Thymus (tissue), 11 donors: ENCODE data around the gene RASAL1. TPM values are rescaled to one million over a fixed set of nuclear protein-coding genes. Genes with fewer than 3 reads are reported as not detected.

Experiments
- DNase-seq, 9 donors: peaks; one replicate each; pipeline ENCODE4 v3.0.0-alpha.2; 2013; ENCODE audit warnings: low spot score in 9 of 9, low read depth in 6 of 9, missing footprints in 1 of 9
- H3K27ac ChIP-seq, 2 donors: one replicate each; pipeline ENCODE4 v1.5.1; 2013; ENCODE audit warnings: control low read depth in 1 of 2, low read depth in 1 of 2, low read length in 1 of 2, mild to moderate bottlenecking in 1 of 2, moderate library complexity in 1 of 2
- H3K27me3 ChIP-seq, 2 donors: one replicate each; pipeline ENCODE4 v1.5.1; 2013; ENCODE audit warnings: low read length in 1 of 2; ENCODE audit not compliant: control insufficient read depth in 2 of 2, insufficient read depth in 1 of 2
- H3K36me3 ChIP-seq, 2 donors: one replicate each; pipeline ENCODE4 v1.5.1; 2013; ENCODE audit warnings: low read length in 1 of 2, mild to moderate bottlenecking in 1 of 2, moderate library complexity in 1 of 2; ENCODE audit not compliant: control insufficient read depth in 2 of 2, insufficient read depth in 2 of 2
- H3K4me1 ChIP-seq, 2 donors: one replicate each; pipeline ENCODE4 v1.5.1; 2013; ENCODE audit warnings: low read length in 2 of 2; ENCODE audit not compliant: control insufficient read depth in 2 of 2, insufficient read depth in 2 of 2
- H3K4me3 ChIP-seq, 2 donors: one replicate each; pipeline ENCODE4 v1.5.1; 2013; ENCODE audit warnings: low read length in 2 of 2, control low read depth in 1 of 2, mild to moderate bottlenecking in 1 of 2
- H3K9me3 ChIP-seq, 2 donors: one replicate each; pipeline ENCODE4 v1.5.1; 2013; ENCODE audit warnings: low read length in 1 of 2, mild to moderate bottlenecking in 1 of 2; ENCODE audit not compliant: control insufficient read depth in 2 of 2, insufficient read depth in 1 of 2
- WGBS: extraction: QIAGEN DNeasy Blood & Tissue Kit; methylation state at CpG from one replicate; pipeline ENCODE4 v1.1.7; 2013; 5-methylcytosine and 5-hydroxymethylcytosine counted together
- polyA plus RNA-seq: library from polyadenylated mRNA; stranded (reverse); fragments of 200-250 nt; gene quantifications from one replicate; pipeline ENCODE4 v1.2.3, GENCODE V29; 2013
- total RNA-seq: library from RNA; stranded (reverse); fragments of 120-200 nt; gene quantifications from one replicate; pipeline ENCODE4 v1.2.4, GENCODE V29; 2013
- donor health status: healthy.

The RASAL1 gene
- total and polyA plus RNA-seq, 2 donors: 1.7 to 3.7 TPM

DNA sequence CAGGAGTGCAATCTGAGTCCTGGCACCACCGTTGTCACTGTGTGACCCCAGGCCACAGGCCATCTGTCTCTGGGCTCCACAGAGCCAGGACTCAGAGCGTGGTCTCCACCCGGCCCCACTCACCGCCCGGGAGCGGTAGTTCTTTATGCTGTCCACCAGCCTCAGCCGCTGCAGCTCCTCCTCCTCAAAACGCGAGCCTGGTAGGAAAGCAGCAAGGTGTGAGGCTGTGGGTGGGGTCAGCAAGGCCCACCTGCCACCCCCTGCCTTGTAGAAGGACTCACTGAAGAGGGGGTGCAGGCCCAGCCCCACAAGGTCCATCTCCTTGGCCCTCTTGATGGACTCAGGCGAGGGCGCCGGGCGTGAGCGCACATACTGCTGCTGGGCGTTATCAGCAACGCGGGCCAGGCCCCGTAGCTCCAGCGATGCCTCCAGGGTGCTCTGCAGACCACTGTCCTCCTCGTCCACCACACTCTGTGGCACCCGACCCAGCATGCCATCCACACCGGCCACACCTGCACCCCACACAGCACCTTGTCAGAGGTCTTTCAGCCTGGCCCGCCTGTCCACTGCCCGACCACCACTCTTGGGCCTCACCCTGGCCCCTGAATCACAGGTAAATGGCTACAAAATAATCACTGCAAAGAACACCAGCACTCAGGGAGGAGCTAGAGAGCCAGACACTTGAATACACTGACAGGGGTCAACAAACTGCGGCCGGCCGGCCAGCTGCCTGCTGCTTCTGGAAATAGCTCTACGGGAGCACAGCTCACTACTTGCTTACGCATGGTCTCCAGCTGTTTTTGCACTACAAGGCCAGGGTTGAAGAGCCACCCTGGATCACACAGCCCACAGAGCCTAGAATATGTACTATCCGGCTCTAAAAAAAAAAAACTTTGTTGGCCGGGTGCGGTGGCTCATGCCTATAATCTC is 30.2 kb upstream of the RASAL1 start:
- no peak for DNase-seq
- H3K4me3 ChIP-seq: no peak overlapping the region
- H3K27me3 ChIP-seq: no peaks in the 10 kb centered on the region
- 97% methylated on average over 32 of the region's 32 CpGs for WGBS
- H3K4me1 ChIP-seq: no peaks in the 10 kb centered on the region
- H3K36me3 ChIP-seq: peaks cover 87 to 89% of the 10 kb centered on the region in 2 donors
- H3K27ac ChIP-seq: no peak overlapping the region
- no peaks in the 10 kb centered on the region for H3K9me3 ChIP-seq

DNA sequence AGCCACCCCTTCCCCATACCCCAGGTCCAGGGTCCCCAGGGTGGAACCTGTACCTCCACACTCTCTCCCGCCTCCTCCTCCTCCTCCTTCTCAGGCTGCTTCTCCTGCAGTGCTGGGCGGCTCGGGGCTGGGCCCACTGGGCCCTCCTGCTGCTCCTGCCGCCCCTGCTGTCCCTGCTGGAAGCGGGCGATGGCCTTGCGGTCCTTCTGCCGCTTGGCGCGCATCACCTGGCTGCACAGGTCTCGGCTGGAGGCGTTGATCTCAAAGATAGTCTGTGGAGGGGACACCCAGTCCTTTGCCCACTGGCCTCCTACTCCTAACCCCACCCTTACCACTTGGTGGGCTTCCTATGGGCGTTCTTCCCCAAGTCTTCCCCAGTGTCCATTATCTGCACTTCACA is 28.5 kb upstream of the RASAL1 start:
- Histone ChIP-seq H3K4me3 (no peak overlapping the region), H3K36me3 (peaks cover 80 to 89% of the 10 kb centered on the region in 2 donors), H3K9me3 (no peaks in the 10 kb centered on the region), H3K4me1 (no peaks in the 10 kb centered on the region), H3K27ac (no peak overlapping the region), H3K27me3 (no peaks in the 10 kb centered on the region)
- WGBS: 97% methylated on average over 13 of the region's 13 CpGs
- DNase-seq: no peak

DNA sequence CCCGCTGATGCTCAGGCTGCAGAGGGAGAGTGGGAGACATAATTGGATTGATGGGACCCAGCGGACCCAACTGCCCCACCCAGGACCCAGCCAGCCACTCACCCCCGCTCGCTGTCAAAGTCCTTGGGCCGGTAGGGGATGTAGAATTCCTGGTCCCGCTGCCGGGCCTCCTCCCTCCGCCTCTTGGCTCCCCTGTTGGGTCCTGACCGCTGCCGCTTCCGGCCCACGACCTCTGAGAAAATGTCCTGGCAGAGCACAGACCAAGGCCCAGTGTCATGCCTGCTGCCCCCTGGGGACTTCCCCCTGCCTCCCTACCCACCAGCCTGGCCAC is 27.4 kb upstream of the RASAL1 start:
- Histone ChIP-seq H3K27ac (no peak overlapping the region), H3K4me1 (no peaks in the 10 kb centered on the region), H3K9me3 (no peaks in the 10 kb centered on the region), H3K36me3 (peaks cover 81 to 89% of the 10 kb centered on the region in 2 donors), H3K27me3 (no peaks in the 10 kb centered on the region), H3K4me3 (no peak overlapping the region)
- DNase-seq: no peak
- 98% methylated on average over 12 of the region's 12 CpGs for whole genome bisulfite sequencing

DNA sequence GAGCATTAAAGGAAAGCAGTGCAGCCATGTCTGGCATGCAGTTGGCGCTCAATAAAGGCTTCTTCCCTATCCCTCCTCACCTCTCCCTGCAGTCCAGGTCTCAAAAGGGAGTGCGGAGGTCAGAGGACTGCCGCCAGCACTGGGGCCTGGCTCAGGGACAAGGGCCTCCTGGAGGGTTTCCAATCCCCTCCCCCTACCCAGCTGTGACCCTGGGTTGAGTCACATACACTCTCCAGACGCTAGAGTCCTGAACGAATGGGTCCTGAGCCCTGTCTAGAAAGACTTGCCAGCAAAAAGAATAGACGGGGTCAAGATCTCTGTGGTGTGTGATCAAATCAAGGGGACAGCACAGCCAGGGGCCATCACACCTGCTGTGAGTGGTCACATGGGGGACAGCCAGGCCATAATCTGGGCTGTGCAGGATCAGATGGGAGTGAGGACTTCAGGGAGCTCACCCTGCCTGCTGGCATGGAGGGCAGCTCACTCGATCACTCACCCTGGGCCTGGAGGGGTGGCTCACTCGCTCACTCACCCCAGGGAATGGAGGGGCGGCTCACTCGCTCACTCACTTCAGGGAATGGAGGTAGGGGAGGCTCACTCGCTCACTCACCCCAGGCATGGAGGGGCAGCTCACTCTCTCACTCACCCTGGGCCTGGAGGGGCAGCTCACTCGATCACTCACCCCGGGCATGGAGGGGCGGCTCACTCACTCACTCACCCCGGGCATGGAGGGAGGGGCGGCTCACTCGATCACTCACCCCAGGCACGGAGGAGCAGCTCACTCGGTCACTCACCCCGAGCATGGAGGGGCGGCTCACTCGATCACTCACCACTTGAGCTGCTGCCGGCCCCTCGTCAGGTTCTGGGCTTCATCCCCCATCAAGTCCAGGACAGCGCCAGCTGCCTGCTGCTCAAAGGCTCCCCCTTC is 26.8 kb upstream of the RASAL1 start:
- no peak for DNase-seq

DNA sequence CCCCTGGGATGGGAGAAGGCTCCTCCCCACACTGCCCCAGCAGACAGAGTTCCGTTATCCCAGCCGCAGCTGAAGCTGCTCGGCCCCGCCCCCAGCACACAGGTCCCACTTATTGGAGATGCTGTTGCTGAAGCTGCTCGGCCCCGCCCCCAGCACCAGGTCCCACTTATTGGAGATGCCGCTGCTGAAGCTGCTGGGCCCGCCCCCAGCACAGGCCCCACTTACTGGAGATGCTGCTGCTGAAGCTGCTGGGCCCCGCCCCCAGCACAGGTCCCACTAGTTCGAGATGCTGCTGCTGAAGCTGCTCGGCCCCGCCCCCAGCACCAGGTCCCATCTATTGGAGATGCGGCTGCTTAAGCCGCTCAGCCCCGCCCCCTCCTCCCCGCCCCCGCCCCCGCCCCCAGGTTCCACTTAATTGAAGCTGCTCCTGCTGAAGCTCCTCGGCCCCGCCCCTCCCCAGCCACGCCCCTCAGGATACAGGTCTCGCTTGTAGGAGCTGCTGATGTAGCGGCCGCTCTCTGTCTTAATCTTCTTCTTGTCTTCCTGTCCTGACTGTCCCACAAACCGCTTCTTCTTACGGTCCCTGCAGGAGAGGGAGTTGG is 26.0 kb upstream of the RASAL1 start:
- 96% methylated on average over 26 of the region's 26 CpGs for WGBS
- H3K4me1 ChIP-seq: no peaks in the 10 kb centered on the region

More for the DNA sequence above, 26.8 kb upstream of the RASAL1 start:
- Histone ChIP-seq H3K4me3 (no peak overlapping the region), H3K27ac (no peak overlapping the region), H3K4me1 (no peaks in the 10 kb centered on the region), H3K36me3 (peaks cover 76 to 89% of the 10 kb centered on the region in 2 donors), H3K9me3 (no peaks in the 10 kb centered on the region), H3K27me3 (no peaks in the 10 kb centered on the region)
- WGBS: 97% methylated on average over 25 of the region's 25 CpGs

DNA sequence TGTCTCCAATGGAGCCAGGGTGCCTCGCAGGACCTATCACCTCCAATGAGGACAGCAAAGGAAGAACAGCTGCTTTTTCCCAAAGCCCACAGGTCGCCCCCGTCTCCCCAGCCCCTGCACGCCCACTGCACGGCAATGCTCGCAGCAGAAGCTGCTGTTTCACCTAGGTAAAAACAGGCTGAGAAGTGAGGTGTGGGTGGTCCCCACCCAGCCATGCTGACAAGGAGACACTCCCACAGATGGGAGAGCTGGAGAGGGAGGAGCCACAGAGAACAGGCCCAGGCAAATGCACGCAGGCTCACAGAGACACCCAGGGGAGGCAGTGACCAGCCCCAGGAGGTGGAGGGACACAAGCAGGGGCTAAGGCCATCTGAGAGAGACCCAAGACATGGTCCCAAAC is 24.4 kb upstream of the RASAL1 start:
- Histone ChIP-seq H3K36me3 (peaks cover 54 to 70% of the 10 kb centered on the region in 2 donors), H3K27ac (no peak overlapping the region), H3K4me3 (no peak overlapping the region), H3K9me3 (no peaks in the 10 kb centered on the region), H3K4me1 (no peaks in the 10 kb centered on the region), H3K27me3 (peaks cover 2 to 8% of the 10 kb centered on the region in 2 donors)
- DNase-seq: no peak
- WGBS: 95% methylated on average over 7 of the region's 7 CpGs

More for the DNA sequence above, 26.0 kb upstream of the RASAL1 start:
- Histone ChIP-seq H3K27ac (no peak overlapping the region), H3K4me3 (no peak overlapping the region), H3K27me3 (no peaks in the 10 kb centered on the region), H3K9me3 (no peaks in the 10 kb centered on the region), H3K36me3 (peaks cover 69 to 84% of the 10 kb centered on the region in 2 donors)
- peak in 1 of 9 donors; percentile 33 for DNase-seq

DNA sequence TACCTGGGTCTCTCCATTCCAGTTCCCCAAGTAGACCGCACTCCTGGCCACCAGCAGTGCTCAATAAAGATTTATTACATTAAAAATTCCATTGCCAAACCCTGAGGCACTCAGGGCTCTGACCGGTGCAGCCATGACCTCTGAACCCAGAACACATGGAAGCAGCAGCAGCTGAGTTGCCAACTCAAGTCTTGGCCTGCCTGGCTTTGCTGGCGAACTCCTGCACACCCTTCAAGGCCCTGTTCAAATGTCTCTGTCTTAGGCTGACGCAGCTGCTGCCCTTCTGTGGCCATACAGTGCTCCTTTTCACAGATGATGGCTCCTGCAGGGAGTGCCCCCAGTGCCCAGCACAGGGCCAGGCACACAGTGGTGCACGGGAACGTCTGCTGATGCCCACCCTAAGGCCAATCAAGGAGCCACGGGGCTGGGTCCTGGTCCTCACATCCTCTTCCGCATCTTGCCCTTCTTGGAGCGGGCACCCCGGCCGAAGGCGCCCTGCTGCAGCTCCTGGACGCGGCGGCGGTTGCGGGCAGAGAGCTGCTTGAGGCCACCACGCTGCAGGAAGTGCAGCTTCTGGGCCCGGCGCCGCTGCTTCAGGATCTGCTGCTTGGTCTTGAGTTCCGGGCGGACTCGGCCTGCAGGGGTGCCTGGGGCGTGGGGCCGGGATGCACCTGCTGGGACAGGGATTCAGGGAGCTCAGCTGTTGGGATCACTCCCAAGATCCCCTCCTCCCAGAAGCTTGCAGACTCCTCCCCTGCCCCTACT is 23.1 kb upstream of the RASAL1 start:
- no peaks in the 10 kb centered on the region for H3K9me3 ChIP-seq
- no peak overlapping the region for H3K27ac ChIP-seq
- H3K27me3 ChIP-seq: peaks cover 12 to 22% of the 10 kb centered on the region in 2 donors
- no peak for DNase-seq
- peaks cover 0 to 12% of the 10 kb centered on the region in 2 donors for H3K4me1 ChIP-seq
- 98% methylated on average over 26 of the region's 26 CpGs for whole genome bisulfite sequencing
- H3K36me3 ChIP-seq: peaks cover 47 to 63% of the 10 kb centered on the region in 2 donors
- no peak overlapping the region for H3K4me3 ChIP-seq

DNA sequence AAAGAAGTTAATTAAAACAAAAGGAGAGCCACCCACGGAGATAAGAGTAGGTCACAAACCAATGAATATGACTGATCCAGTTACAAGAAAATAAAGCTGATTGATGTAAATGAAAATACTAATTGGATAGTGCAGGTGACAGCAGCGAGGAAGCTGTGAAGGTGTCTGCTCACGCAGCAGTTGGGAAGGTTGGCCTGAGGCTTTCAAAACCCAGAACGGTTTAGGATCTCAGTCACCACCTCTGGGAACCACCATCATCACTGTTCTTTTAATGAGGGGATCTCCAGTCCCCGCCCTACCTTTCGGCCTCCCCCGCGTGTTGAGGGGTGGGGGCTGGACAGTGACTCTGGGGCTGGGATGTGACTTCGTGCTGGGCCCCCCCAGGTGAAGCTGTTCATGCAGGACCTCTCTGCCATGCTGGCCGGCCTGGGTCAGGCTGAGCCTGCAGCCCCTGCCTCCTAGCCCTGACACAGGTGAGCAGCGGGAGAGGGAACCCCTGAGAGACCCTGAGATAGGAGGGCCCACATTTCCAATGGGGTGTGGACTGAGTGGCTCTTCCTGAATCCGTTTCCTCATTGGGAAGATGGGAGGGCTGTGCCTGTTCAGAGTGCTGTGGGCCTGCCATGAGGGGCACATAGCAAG is 21.8 kb upstream of the RASAL1 start:
- Histone ChIP-seq H3K27ac (no peak overlapping the region), H3K27me3 (peaks cover 13 to 34% of the 10 kb centered on the region in 2 donors), H3K4me1 (peaks cover 0 to 25% of the 10 kb centered on the region in 2 donors), H3K36me3 (peaks cover 34 to 50% of the 10 kb centered on the region in 2 donors), H3K4me3 (no peak overlapping the region), H3K9me3 (no peaks in the 10 kb centered on the region)
- no peak for DNase-seq
- 98% methylated on average over 12 of the region's 12 CpGs for WGBS
